ENCODE measurements around the gene CLDND1.
A peak's percentile ranks its signal among the peaks of the same experiment; 100 is the strongest.

CLDND1 gene

DNA sequence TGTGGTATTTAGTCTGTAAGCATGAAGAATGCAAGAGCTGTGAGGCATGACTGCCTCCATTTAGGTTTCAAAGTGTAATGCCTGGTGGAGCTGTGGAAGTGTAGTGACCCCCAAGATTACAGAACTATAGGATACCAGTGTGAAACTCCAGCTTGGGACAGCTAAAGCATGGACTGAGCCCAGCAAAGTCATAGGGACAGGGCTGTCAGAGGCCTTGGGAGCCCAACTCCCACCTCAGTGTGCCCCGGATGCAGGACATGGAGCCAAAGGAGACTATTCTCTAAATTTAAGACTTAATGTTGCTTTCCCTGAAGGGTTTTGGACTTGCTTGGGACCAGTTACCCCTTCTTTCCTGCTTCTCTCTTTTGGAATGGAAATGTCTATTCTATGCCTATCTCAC, 19.9 kb upstream of the CLDND1 start:
- H3K9ac ChIP-seq (ENCODE audit: low read length), result no peak overlapping the region
- no peaks in the 10 kb centered on the region for H3K27me3 ChIP-seq (ENCODE audit: control insufficient read depth, insufficient read depth, low read length)
- H3K27ac ChIP-seq (ENCODE audit: low read depth, low read length), result no peak overlapping the region
- no peak overlapping the region for H3K4me3 ChIP-seq (ENCODE audit: low read length)
- no peaks in the 10 kb centered on the region for H3K36me3 ChIP-seq (ENCODE audit: control insufficient read depth, insufficient read depth, low read length)
- H3K4me1 ChIP-seq (ENCODE audit: control insufficient read depth, insufficient read depth, low read length), result no peaks in the 10 kb centered on the region

DNA sequence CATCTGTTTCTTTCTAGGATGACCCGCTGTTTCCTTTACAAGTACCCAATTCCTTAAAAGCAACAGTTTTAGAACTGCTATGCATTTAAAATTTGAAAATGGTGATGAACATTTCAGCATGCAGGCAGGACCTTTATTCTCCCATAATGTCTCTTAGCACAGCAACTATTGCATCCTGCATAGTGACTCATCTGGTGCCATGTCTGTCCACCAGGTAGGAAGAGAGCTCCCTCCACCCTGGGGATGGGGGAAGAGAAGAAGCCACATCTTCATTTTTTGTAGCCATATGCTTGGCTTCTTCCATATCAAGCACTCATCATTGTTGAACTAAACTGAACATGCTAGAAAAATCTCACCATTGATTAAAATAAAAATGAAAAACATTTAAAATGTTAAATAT, 19.0 kb upstream of the CLDND1 start:
- Histone ChIP-seq H3K9ac (ENCODE audit: low read length) (no peak overlapping the region), H3K27me3 (ENCODE audit: control insufficient read depth, insufficient read depth, low read length) (no peaks in the 10 kb centered on the region), H3K4me3 (ENCODE audit: low read length) (no peak overlapping the region), H3K4me1 (ENCODE audit: control insufficient read depth, insufficient read depth, low read length) (no peaks in the 10 kb centered on the region), H3K36me3 (ENCODE audit: control insufficient read depth, insufficient read depth, low read length) (no peaks in the 10 kb centered on the region), H3K27ac (ENCODE audit: low read depth, low read length) (no peak overlapping the region)

DNA sequence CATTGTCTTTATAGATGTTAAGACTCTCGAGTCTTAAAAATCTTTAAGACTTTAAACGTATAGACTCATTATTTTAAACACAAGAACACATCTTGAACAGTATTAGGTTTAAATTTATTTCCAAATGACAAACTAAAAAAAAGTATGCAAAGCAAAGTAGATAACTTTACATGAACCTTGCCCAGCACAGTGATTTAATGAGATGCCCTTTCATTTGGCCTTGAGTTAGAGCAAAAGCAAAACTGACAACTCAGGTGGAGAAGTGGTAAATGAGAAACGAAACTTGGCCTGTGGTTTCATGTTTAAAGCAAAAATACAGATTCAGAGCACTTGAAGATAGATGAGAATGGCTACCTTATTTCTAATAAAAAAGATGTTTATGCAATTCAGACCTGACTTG, 17.6 kb upstream of the CLDND1 start:
- no peaks in the 10 kb centered on the region for H3K4me1 ChIP-seq (ENCODE audit: control insufficient read depth, insufficient read depth, low read length)
- no peaks in the 10 kb centered on the region for H3K27me3 ChIP-seq (ENCODE audit: control insufficient read depth, insufficient read depth, low read length)
- H3K9ac ChIP-seq (ENCODE audit: low read length), result no peak overlapping the region
- H3K4me3 ChIP-seq (ENCODE audit: low read length), result no peak overlapping the region
- H3K27ac ChIP-seq (ENCODE audit: low read depth, low read length), result no peak overlapping the region
- H3K36me3 ChIP-seq (ENCODE audit: control insufficient read depth, insufficient read depth, low read length), result no peaks in the 10 kb centered on the region

DNA sequence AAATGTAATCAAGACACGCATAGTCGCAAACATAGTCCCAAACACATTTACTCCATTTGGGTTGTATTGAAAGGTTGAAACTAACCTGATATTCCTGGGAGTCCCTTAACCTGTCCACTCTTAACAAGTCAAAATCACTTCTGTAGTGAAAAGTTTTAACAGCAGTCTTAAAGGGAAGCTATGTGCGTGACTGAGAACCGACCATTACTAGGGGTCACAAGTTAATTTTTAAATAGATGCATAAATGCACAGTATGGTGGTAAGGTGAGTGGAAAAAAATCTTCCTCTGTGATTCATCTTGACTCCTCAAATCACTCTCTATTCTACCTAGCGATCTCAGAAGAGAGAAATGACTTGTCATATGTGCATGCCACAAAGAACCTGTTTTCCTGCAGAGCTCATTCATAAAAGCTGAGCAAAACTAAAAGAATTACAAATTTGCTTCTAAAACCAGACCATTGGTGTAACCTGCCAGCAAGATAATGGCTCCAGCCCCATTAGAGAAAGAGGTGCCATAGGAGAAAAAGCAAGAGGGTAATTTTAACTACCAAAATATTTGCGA, 13.8 kb upstream of the CLDND1 start:
- Histone ChIP-seq H3K27ac (ENCODE audit: low read depth, low read length) (no peak overlapping the region), H3K27me3 (ENCODE audit: control insufficient read depth, insufficient read depth, low read length) (no peaks in the 10 kb centered on the region), H3K36me3 (ENCODE audit: control insufficient read depth, insufficient read depth, low read length) (no peaks in the 10 kb centered on the region), H3K4me3 (ENCODE audit: low read length) (no peak overlapping the region), H3K9ac (ENCODE audit: low read length) (no peak overlapping the region), H3K4me1 (ENCODE audit: control insufficient read depth, insufficient read depth, low read length) (no peaks in the 10 kb centered on the region)

DNA sequence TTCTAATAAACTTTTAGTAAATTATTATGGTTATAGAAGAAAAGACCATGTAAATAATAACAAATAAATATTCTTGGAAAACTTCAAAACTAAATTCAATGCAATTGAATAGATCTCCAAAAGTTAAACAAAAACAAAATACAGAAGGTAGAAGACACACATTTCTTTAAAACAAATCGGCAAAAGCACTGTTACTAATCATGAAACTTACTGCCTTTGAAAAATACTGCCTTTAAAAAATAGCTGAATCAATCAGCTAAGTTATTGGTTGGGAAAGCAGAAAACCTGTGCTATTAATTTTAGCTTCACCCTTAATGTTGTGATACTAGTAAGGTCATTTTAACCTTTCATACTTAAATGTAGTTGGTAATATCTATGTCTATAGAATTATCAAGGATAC, 12.0 kb upstream of the CLDND1 start:
- no peak overlapping the region for H3K27ac ChIP-seq (ENCODE audit: low read depth, low read length)

DNA sequence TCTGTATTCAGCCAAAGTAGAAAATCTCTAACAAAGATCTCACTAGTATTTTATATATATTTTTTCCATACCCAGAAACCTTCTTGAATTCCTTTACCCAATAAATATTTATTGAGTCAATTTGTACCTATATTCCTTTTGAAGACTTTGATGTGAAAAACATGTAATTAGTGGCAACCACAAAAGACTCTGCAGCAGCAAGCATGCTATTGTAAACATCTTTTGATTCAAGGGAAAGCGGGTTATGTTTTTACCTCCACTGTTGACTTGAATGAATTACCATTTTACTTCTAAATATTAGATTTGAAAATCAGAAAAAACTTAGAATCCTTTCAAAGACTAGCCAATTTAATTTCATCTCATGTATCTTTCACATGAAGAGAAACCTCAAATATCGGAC, 11.5 kb upstream of the CLDND1 start:
- H3K27ac ChIP-seq (ENCODE audit: low read depth, low read length), result no peak overlapping the region
- H3K36me3 ChIP-seq (ENCODE audit: control insufficient read depth, insufficient read depth, low read length), result no peaks in the 10 kb centered on the region
- no peaks in the 10 kb centered on the region for H3K4me1 ChIP-seq (ENCODE audit: control insufficient read depth, insufficient read depth, low read length)
- H3K27me3 ChIP-seq (ENCODE audit: control insufficient read depth, insufficient read depth, low read length), result no peaks in the 10 kb centered on the region
- H3K4me3 ChIP-seq (ENCODE audit: low read length), result no peak overlapping the region
- H3K9ac ChIP-seq (ENCODE audit: low read length), result no peak overlapping the region

More for the DNA sequence above, 12.0 kb upstream of the CLDND1 start:
- H3K9ac ChIP-seq (ENCODE audit: low read length), result no peak overlapping the region
- H3K4me1 ChIP-seq (ENCODE audit: control insufficient read depth, insufficient read depth, low read length), result no peaks in the 10 kb centered on the region
- no peaks in the 10 kb centered on the region for H3K27me3 ChIP-seq (ENCODE audit: control insufficient read depth, insufficient read depth, low read length)
- no peaks in the 10 kb centered on the region for H3K36me3 ChIP-seq (ENCODE audit: control insufficient read depth, insufficient read depth, low read length)
- H3K4me3 ChIP-seq (ENCODE audit: low read length), result no peak overlapping the region

DNA sequence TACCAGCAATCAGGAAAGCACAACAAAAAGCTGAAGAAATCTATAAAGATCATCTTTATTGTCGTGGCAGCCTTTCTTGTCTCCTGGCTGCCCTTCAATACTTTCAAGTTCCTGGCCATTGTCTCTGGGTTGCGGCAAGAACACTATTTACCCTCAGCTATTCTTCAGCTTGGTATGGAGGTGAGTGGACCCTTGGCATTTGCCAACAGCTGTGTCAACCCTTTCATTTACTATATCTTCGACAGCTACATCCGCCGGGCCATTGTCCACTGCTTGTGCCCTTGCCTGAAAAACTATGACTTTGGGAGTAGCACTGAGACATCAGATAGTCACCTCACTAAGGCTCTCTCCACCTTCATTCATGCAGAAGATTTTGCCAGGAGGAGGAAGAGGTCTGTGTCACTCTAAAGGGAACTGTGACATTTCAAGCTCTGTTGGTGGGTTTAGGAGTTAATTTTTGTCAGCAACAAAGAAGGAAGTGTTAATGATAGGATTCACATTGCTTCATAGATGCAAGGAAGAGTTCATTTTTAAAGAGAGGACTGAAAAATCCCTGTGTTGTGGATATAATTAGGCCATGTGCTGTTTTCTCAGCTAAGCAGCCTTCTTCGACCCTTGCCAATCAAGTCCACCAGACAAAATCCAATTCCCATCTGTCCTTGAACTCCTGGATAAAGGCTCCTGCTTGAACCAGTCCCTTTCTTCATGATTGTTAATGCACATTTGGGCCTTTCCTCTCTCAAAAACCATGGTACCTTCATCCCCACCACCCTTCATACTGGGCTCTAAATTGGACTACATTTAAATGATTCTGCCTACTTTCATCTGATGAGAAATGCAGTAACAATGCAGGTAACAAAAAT, 10.2 kb upstream of the CLDND1 start:
- H3K4me1 ChIP-seq (ENCODE audit: control insufficient read depth, insufficient read depth, low read length), result no peaks in the 10 kb centered on the region
- H3K36me3 ChIP-seq (ENCODE audit: control insufficient read depth, insufficient read depth, low read length), result no peaks in the 10 kb centered on the region
- H3K9ac ChIP-seq (ENCODE audit: low read length), result no peak overlapping the region
- H3K27ac ChIP-seq (ENCODE audit: low read depth, low read length), result no peak overlapping the region
- H3K4me3 ChIP-seq (ENCODE audit: low read length), result peak overlapping the region; percentile 1
- H3K27me3 ChIP-seq (ENCODE audit: control insufficient read depth, insufficient read depth, low read length), result no peaks in the 10 kb centered on the region

DNA sequence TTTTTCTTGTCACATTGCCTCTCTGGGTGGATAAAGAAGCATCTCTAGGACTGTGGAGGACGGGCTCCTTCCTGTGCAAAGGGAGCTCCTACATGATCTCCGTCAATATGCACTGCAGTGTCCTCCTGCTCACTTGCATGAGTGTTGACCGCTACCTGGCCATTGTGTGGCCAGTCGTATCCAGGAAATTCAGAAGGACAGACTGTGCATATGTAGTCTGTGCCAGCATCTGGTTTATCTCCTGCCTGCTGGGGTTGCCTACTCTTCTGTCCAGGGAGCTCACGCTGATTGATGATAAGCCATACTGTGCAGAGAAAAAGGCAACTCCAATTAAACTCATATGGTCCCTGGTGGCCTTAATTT, 9.6 kb upstream of the CLDND1 start:
- no peaks in the 10 kb centered on the region for H3K27me3 ChIP-seq (ENCODE audit: control insufficient read depth, insufficient read depth, low read length)
- no peak overlapping the region for H3K9ac ChIP-seq (ENCODE audit: low read length)
- no peaks in the 10 kb centered on the region for H3K4me1 ChIP-seq (ENCODE audit: control insufficient read depth, insufficient read depth, low read length)
- H3K4me3 ChIP-seq (ENCODE audit: low read length), result no peak overlapping the region
- H3K36me3 ChIP-seq (ENCODE audit: control insufficient read depth, insufficient read depth, low read length), result no peaks in the 10 kb centered on the region
- no peak overlapping the region for H3K27ac ChIP-seq (ENCODE audit: low read depth, low read length)

DNA sequence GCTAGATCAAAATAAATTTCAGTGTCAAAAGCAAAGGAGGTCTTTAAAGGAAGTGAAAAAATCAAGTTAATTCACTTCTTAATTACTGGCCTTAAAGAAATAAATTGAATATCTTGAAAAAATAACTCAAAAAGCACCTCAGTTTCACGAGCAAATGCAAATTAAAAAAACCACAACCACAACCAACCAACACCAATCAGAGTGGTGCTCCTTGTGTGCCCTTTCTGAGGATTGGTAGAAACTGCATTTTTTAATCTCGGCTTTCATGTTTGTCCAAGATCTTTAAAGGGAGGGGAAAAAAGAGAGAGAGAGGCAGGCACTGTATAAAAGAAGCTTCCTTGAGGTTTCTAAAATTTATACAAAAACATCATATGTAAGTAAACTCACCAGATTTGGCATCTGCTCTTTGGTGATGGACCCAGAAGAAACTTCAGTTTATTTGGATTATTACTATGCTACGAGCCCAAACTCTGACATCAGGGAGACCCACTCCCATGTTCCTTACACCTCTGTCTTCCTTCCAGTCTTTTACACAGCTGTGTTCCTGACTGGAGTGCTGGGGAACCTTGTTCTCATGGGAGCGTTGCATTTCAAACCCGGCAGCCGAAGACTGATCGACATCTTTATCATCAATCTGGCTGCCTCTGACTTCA, 9.0 kb upstream of the CLDND1 start, which contains the start of gene GPR15:
GPR15 (plus strand) TSS at position 357 of the 653 bp plus-strand sequence; CDS start at position 413, 56 bp downstream.
- Histone ChIP-seq H3K4me1 (ENCODE audit: control insufficient read depth, insufficient read depth, low read length) (no peaks in the 10 kb centered on the region), H3K9ac (ENCODE audit: low read length) (no peak within 1 kb of the TSS), H3K27me3 (ENCODE audit: control insufficient read depth, insufficient read depth, low read length) (no peaks in the 10 kb centered on the region), H3K27ac (ENCODE audit: low read depth, low read length) (no peak within 1 kb of the TSS), H3K4me3 (ENCODE audit: low read length) (peak within 1 kb of the TSS; percentile 1), H3K36me3 (ENCODE audit: control insufficient read depth, insufficient read depth, low read length) (no peaks in the 10 kb centered on the region)

DNA sequence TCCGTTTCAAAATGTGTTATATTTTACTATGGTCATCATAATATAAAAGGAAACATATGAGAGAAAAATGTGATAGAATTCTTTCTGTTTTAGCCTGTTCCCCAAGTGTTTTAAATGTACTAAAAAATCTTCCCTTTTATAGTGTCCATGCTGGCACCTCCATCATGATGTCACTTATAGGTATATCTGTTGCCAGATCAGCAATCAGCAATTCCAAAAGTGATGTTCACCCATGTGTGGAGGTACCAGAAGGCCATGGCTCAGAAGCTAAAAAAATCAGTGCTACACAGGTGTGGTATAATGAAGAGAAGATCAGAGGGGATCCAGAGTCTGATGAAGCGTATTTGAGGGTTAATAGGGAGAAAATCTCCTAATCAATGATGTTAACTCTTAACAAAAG, 8.0 kb upstream of the CLDND1 start:
- Histone ChIP-seq H3K27me3 (ENCODE audit: control insufficient read depth, insufficient read depth, low read length) (no peaks in the 10 kb centered on the region), H3K27ac (ENCODE audit: low read depth, low read length) (no peak overlapping the region), H3K36me3 (ENCODE audit: control insufficient read depth, insufficient read depth, low read length) (no peaks in the 10 kb centered on the region), H3K9ac (ENCODE audit: low read length) (no peak overlapping the region), H3K4me3 (ENCODE audit: low read length) (no peak overlapping the region), H3K4me1 (ENCODE audit: control insufficient read depth, insufficient read depth, low read length) (no peaks in the 10 kb centered on the region)

DNA sequence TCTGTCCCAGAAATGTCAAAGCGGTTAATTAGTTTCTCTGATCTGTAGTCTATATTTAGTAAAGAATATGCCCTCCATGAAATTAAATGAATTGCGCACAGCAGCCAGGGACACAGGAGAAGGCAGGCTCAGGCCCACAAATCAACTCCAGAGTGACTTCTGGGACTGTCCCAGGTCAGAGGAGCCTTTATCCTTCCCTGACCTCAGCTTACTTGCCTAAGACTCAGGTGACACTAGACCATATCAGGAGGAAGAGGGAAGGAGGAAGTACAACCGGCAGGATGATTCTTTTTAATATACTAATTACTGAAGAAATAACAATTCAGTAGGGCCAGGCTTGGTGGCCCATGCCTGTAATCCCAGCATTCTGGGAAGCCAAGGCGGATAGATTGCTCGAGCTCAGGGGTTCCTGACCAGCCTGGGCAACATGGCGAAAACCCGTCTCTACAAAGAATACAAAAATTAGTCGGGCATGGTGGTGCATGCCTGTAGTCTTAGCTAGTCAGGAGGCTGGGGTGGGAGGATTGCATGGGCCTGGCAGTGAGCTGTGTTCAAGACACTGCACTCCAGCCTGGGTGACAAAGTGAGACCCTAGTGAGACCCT, 7.3 kb upstream of the CLDND1 start:
- no peak overlapping the region for H3K27ac ChIP-seq (ENCODE audit: low read depth, low read length)
- H3K36me3 ChIP-seq (ENCODE audit: control insufficient read depth, insufficient read depth, low read length), result no peaks in the 10 kb centered on the region
- no peaks in the 10 kb centered on the region for H3K4me1 ChIP-seq (ENCODE audit: control insufficient read depth, insufficient read depth, low read length)
- H3K27me3 ChIP-seq (ENCODE audit: control insufficient read depth, insufficient read depth, low read length), result no peaks in the 10 kb centered on the region
- H3K9ac ChIP-seq (ENCODE audit: low read length), result no peak overlapping the region
- H3K4me3 ChIP-seq (ENCODE audit: low read length), result no peak overlapping the region

DNA sequence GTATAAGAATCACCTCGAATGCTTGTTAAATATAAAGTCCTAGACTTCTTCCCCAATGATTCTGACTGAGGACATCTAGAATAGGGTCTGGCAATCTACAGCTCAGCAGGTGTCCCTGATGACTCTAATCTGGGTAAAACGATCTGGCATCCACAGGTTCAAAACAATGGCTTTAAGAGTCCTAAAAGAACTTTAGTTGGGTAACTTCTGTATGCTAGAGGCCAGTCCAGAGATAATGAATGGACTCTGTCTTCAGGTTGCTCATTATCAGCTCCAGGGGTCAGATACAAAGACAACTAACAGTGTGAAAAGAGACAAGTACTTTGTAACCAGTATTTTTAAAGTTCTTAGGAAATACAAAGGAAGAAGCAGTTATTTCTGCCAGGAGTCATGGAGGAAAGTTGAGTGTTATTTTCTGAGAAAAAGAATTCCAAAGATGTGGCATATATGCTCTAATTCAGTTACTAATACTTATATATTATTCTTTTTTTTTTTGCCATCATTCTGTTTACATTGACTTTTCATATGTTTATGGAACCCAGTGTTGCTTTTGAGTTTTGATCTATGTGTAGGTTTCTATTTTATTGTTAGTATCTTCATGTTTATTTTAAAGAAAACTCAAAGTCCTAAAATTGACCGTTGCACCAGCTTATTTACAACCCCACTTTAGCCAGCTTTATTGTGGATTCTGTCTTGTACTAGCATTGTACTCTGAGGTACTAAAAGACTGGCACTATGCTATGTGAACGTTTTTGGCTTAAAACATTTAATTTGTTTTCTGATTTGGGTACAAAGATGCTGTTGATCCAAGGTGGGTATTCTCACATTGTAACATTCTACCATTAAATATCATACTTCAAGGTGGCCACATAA, 6.0 kb upstream of the CLDND1 start:
- Histone ChIP-seq H3K4me3 (ENCODE audit: low read length) (no peak overlapping the region), H3K9ac (ENCODE audit: low read length) (no peak overlapping the region), H3K36me3 (ENCODE audit: control insufficient read depth, insufficient read depth, low read length) (no peaks in the 10 kb centered on the region), H3K4me1 (ENCODE audit: control insufficient read depth, insufficient read depth, low read length) (no peaks in the 10 kb centered on the region), H3K27me3 (ENCODE audit: control insufficient read depth, insufficient read depth, low read length) (no peaks in the 10 kb centered on the region), H3K27ac (ENCODE audit: low read depth, low read length) (no peak overlapping the region)

Data from rectal smooth muscle tissue (tissue), 1 donor.